Erythroblast (primary cell): ENCODE results near the gene CEP104.

Experiments
- DNase-seq, 2 experiments: peaks; one replicate each; lab custom pipeline; 2025; lab: John Stamatoyannopoulos, UW
- GATA1 ChIP-seq: IDR thresholded peaks from 2 replicates; pipeline ENCODE4 v1.6.1; 2011; ENCODE audit warnings: low read depth, mild to moderate bottlenecking, control low read depth, low read length, moderate library complexity
- POLR2A ChIP-seq: IDR thresholded peaks from 2 replicates; pipeline ENCODE4 v1.6.1; 2011; ENCODE audit warnings: mild to moderate bottlenecking, low read length

Gene CEP104

DNA sequence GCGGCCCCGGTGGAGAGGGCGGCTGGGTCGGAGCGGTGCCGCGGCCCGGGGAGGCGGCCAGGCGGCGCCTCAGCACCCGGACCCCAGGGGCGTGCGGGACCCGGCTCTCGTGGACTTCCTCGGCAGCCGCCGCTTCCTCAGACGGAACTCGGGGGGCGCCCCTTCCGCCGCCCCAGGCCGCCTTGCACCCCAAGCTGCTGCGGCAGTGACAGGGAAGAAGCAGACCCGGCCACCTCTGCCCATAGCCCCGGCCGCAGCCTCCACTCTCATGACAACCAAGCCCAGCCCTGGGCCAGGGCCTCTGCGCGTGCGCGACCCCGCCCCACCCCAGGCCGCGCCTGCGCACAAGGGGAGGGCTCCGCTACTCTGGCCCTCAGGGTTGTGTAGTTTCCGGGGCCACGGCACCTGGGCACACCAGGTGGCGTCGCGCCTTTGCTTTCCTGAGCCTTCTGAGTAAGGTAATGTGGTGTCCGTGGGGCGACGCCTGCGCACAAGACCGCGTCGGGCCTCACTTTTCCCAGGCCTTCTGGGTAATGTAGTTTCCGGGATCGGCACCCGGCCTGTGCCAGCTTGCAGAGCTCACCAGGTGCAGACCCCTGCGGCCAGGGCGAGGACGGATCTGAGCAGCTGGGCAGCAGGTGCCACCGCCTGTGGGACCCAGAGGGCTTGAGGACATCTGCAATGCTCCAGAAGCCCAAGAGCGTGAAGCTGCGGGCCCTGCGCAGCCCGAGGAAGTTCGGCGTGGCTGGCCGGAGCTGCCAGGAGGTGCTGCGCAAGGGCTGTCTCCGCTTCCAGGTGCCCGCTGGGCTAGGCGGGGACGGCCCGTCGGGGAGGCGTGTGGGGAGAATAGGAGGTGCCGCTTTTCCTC lies at the start of gene CEP104, which contains the start of gene DFFB:
Gene CEP104, minus strand, starts transcription at position 289 of the 868 bp plus-strand sequence. CDS start 4,804 bp downstream, outside the sequence.
Gene DFFB, plus strand, starts transcription at position 554 of the 868 bp plus-strand sequence. Its CDS starts 128 bp downstream, at position 682.
- no peak for TF ChIP-seq GATA1
- TF ChIP-seq POLR2A = peak; percentile 55
- peak; percentile 94 to 96 for DNase-seq

DNA sequence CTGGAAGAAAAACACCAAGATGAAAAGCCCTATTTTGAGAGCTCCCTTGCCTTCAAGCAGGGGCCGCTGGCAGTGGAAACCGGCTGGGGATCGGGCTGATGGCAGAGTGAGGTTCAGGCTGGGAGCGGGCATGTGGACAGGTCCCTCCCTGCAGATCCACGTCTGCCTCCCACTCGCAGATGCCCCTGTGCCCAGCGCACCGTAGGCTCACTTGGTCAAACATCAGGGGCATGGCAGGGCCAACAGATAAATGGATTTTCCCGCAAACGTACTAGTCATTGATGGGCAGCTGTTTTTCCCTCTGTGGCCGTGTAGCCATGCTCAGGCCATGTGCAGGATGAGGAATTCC lies 49.6 kb upstream of the CEP104 start:
- no peak for DNase-seq
- TF ChIP-seq POLR2A (no peak), GATA1 (no peak)

DNA sequence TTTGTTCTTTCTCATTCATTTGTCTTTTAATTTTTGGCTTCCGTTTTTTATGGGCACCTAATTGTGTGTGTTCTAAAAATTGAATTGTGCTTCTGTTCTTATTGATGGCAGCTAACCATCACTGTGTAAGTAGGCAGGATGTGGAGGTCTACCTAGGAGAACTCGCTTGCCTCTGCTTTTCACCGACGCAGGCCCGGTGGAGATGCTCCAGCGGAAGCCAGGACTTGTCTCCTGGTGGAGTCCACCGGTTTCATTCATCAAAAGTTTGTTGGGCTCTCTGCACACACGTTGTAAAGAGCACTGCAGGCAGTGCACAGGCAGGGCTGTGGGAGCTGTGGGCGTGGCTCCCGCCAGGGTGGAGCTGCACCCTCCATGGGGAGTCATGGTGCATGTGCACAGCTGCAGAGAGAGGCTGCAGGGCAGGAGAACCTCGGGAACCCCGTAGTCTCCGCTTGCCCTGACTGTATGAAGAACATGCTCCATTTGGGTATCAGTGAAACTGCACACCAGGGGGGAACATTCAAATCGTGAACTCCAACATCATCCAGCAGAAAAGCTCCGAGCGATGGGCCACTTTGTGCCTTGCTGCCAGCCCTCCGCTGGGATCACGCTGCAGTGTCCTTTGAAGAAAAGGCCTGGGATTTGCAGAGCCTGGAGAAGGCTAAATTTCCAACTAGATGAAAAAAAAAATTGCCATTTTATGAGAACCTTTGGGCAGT lies 49.1 kb upstream of the CEP104 start:
- DNase-seq = peak; percentile 22 to 34
- TF ChIP-seq GATA1 (no peak), POLR2A (no peak)

DNA sequence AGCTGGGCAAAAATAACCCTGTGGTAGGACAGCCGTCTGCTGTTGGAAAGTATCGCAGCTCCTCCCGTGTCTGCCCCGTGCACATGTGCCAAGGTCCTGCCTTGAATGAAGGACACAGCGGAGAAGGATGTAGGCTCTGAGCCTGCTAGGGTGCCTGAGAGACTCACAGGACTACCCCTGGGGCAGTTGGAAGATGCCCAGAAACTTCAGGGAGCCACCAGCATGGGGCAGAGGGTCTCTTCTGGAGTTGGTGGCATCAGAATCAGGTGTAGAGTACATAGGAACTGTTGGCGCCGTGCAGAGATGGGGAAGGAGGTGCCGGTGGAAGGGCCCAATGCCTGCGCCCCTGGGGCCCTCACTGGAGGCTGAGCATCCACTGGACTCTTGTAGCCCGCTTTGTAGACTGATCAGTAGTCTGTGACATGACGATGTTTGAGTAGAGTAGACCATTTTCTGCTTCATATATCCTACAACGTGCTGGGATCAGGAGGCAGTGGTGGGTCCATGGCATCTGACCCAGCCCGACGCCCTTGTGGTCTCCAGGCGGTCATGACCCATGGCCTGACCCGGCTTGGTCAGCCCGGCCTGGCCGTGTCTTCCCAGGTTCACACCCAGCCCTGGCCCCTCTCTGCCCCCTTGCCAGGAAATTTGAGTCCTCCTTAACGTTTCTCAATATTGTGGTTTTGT lies 48.4 kb upstream of the CEP104 start:
- no peak for DNase-seq
- TF ChIP-seq GATA1 (no peak), POLR2A (no peak)

DNA sequence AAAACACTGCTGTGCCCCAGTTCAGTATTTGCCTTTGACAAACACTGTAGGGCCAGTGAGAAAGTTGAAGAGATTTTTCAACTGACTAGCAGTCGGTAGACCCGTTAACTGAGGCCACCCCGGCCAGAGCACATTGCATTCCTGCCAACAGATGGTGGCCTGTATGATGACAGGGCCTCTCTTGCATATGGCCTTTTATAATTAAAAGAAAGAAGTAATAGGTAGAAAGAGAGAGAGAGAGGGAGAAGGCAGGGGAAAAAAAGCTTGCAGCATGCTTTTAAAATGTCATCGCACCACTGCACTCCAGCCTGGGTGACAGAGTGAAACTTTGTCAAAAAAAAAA lies 47.8 kb upstream of the CEP104 start:
- TF ChIP-seq GATA1 = no peak
- no peak for DNase-seq

DNA sequence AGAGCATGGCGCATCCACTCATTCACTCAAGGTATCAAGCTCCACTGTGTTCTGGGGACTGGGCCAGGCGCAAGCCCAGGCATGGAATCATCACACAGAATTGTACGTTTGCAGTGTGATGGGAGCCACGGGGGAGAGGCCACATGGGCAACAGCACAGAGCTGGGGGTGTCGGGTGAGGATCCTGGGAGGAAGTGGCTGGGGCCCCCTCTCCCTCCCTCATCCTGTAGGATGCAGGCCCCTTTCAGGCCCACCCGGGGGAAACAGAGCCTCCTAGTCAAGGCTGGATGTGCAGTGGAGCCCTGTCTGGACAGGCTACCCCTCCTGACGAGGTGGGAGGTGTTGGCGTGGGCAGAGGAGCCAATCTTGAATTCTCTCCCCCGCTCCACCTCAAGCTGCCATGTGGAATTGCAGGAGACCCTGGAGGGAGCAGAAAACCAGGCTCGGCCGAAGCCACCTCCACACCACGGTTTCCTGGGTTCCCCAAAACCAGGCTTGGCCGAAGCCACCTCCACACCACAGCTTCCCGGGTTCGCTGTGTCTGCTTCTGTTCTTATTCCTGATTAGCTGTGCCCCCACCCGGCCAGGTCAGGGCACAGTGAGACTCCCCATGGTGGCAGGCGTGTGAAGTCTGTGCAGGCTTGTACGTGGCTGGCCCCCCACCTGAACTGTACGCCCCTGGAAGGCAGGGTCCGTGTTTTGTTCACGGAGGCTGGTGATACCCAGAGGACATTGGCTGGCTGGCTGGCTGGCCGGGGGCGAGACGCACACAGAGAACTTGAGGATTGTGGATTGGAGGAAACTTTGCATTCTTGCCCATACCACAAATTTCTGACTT lies 47.2 kb upstream of the CEP104 start:
- TF ChIP-seq GATA1 (no peak), POLR2A (no peak)
- no peak for DNase-seq

DNA sequence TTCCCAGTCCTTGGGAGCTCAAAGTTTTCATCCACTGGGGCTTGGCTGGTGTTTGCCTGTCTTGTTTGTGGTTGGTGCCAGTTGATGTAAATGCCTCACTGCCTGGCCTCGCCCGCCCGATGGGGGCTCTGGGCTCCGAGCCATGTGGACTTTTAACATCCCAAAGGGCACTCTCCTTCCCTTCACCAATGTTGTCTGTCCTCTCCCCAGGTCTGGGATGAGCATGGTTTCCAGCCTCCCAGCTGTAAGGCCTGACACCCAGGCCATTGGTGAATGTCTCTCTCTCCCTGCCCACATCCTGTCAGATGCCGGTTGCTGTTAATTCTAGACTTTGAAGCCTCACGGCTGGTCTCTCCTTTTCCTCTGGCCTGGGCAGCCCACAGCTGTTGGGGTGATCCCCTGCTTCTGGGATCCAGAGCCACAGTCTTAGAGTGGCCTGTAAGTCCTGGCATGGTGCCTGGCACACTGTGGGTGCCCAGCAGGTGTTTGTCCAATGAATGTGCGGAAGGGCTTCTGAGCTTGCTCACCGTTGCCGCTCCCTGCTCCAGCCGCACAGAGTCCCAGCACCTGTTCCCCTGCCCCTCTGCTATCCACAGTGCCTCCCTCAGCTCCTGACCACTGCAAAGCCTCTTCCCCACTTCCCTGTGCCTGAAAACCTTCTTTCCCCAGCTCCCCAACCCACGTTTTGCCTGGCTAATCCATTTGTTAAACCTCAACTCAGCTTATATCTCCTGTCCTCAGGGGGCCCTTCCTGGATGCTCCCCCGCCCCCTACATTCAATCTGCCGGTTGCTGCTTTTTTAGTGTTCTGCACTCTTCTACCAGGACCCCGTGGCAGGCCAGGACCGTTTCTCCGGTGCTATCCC lies 46.4 kb upstream of the CEP104 start:
- DNase-seq = no peak
- TF ChIP-seq POLR2A = no peak
- no peak for TF ChIP-seq GATA1

DNA sequence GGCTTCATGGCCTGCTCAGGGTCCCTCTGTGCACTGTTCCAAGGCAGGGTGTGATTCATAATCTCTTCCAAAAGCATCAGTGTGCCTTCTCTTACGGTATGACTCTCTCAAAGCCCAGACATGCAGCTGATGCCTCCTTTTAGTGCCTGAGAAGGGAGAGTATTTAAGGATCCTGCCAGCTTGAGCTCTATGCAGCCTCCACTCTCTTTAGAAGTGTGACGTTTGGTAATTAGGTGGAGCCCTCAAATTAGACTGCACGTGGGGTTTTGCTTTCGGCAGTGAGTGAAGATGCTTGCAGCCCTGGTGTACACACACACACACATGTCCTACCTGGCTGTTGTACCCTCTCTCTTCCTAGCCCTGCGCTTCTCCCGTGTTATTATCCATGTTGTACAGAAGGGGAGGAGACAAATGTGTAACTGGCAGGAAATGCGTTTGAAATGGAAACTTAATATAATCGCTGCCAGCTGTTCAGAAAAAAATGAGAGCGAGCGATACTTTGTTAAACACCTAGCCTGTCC lies 45.6 kb upstream of the CEP104 start:
- no peak for DNase-seq
- no peak for TF ChIP-seq GATA1
- no peak for TF ChIP-seq POLR2A

DNA sequence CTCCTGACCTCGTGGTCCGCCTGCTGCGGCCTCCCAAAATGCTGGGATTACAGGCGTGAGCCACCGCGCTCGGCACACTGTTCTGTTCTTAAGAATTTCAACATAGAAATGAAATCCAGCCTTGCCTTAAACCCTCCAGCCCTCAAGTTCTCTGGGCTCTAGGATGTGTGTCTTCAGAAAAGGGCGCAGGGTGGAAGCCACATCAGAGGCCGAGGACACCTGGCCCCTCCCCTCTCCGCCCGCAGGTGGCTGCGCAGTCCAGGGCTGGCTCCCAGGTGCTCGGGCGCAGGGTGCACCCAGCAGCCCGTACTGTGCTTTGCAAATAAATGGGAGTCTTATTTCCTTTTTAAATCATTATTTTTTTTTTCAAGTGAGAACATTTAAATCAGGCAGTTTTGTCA lies 45.1 kb upstream of the CEP104 start:
- TF ChIP-seq POLR2A = no peak
- TF ChIP-seq GATA1 = no peak
- DNase-seq = no peak

DNA sequence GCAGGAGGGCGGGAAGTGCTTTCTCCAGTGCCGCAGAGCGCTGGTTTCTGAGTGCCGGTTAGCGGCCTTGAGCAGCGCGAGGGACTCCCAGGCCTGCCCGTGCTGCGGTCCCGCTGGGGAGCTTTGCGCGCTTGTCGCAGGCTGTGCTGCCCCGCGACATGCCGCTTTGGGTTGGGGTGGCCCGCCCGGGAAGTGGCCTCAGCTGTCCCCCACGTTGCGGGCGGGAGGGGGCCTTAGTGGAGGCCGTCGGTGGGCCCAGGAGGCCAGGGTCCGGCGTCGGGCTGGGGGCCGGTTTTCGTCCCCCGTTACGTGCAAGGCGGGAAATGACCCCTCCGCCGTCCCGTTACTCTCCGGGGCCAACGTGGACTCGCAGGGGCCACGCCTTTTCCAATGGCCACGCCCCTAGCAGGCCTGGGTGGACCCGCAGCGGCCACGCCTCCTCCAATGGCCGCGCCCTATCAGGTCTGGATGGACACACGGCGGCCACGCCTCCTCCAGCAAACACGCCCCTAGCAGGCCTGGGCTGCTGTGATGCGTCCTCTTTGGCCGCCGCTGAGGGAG lies 44.0 kb upstream of the CEP104 start:
- peak; percentile 40 for TF ChIP-seq POLR2A
- no peak for TF ChIP-seq GATA1

DNA sequence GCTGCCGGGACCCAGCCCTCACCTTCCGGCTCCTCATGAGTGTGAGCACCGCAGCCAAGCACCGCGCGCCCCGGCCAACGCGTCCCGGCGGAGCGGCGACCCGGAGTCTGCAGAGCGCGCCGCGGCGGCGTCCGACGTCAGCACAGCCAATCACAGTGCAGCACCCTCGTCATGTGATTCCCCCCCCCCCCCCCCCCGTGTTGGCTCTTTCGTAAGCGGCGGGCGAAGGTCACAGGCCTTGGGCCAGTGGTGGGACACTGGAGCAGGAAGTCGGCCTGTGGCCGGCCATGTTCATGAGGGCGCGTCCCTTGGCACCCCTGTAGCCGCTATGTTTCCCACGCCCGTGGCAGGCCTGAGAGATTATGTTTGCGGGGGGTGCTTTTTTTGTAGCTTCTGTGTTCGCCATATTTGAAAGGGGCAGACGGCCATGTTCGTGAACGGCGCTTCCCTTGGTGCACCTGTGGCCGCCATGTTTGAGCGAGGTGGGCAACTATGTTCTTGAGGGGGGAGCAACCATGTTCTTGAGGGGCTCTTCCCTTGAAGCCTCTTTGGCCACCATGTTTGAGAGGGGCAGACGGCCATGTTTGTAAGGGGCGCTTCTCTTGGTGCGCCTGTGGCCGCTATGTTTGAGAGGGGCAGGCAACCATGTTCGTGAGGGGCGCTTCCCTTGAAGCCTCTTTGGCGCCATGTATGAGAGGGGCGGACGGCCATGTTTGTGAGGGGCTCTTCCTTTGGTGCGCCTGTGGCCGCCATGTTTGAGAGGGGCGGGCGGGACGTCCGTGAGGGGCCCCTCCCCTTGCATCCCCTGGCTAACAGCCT lies 43.3 kb upstream of the CEP104 start, which contains the start of gene C1orf174:
Gene C1orf174, minus strand, starts transcription at position 123 of the 819 bp plus-strand sequence. Its CDS starts 86 bp downstream, at position 37.
- peak; percentile 98 to 99 for DNase-seq
- TF ChIP-seq GATA1 = no peak
- TF ChIP-seq POLR2A = peak; percentile 40

More for the DNA sequence above, 44.0 kb upstream of the CEP104 start:
- peak; percentile 97 to 98 for DNase-seq
